Measurements from ENCODE around the gene ZMAT5. TPM values are rescaled to one million over a fixed set of nuclear protein-coding genes. Genes with fewer than 3 reads are reported as not detected.

The ZMAT5 gene
- polyA plus RNA-seq, 1 donor from 2014 or later = 49.8 TPM

DNA sequence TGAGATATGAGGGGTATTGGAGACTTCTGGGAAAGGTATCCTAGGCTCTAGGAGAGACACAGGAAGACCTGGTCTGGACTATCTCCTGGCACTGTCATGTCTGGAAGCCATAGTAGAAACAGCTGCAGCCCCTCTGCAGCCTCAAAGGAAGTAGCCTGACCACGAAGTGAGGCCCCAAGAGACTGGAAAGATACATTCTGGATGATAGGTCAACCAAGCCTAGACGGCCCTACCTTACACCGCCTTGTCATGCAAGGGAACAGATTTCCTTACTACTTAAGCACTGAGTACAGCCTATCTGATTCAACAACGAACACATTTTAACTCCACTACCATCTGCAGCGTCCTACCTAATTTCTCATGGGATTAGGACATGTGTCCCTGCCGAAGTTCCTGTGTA is 31.5 kb upstream of the ZMAT5 start:
- no peak overlapping the region for H3K27ac Mint-ChIP-seq
- no peaks in the 10 kb centered on the region for H3K27me3 Mint-ChIP-seq
- no peak overlapping the region for H3K4me3 Mint-ChIP-seq
- peaks cover 9 to 21% (median 18%) of the 10 kb centered on the region in 3 donors for H3K4me1 Mint-ChIP-seq
- H3K36me3 Mint-ChIP-seq = no peaks in the 10 kb centered on the region
- no peaks in the 10 kb centered on the region for H3K9me3 Mint-ChIP-seq

GRCh38 chr22:29797351-29797750 is 30.5 kb upstream of the ZMAT5 start:
- Mint-ChIP-seq H3K9me3 (no peaks in the 10 kb centered on the region), H3K27me3 (no peaks in the 10 kb centered on the region), H3K27ac (peak overlapping the region in 1 of 3 donors; percentile 19), H3K36me3 (no peaks in the 10 kb centered on the region), H3K4me3 (no peak overlapping the region), H3K4me1 (peaks cover 9 to 21% (median 18%) of the 10 kb centered on the region in 3 donors)

- peaks cover 9 to 21% (median 18%) of the 10 kb centered on the region in 3 donors for H3K4me1 Mint-ChIP-seq
These were observed 28.9 kb upstream of the ZMAT5 start for GRCh38 chr22:29795663-29796062.

GRCh38 chr22:29793396-29793795 is 26.6 kb upstream of the ZMAT5 start:
- H3K9me3 Mint-ChIP-seq = no peaks in the 10 kb centered on the region
- no peak overlapping the region for H3K27ac Mint-ChIP-seq
- peaks cover 6 to 14% (median 13%) of the 10 kb centered on the region in 3 donors for H3K4me1 Mint-ChIP-seq
- no peak overlapping the region for H3K4me3 Mint-ChIP-seq
- H3K27me3 Mint-ChIP-seq = no peaks in the 10 kb centered on the region
- H3K36me3 Mint-ChIP-seq = peaks cover 5% of the 10 kb centered on the region

More at GRCh38 chr22:29795663-29796062, 28.9 kb upstream of the ZMAT5 start:
- no peak overlapping the region for H3K27ac Mint-ChIP-seq
- H3K4me3 Mint-ChIP-seq = no peak overlapping the region
- no peaks in the 10 kb centered on the region for H3K36me3 Mint-ChIP-seq
- no peaks in the 10 kb centered on the region for H3K9me3 Mint-ChIP-seq
- no peaks in the 10 kb centered on the region for H3K27me3 Mint-ChIP-seq

DNA sequence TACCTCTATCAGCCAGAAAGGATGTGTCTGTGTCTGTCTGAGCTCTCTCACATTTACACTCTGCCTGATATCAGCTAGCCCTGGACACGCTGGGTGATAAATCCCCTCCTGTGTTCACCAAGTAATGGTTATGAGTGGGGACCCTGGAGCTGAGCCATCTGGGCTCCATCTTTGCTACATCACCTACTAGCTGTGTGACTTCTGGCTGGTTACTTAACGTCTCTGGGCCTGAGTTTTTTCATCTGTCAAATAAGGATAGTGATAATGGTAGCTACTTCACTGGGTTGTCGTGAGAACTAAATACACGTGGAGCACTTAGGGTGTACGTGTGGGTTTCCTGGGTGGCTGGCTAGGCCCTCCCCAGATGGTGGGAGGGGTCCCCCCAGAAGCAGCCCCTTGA is 23.3 kb upstream of the ZMAT5 start:
- no peaks in the 10 kb centered on the region for H3K27me3 Mint-ChIP-seq
- no peaks in the 10 kb centered on the region for H3K4me1 Mint-ChIP-seq
- no peak overlapping the region for H3K4me3 Mint-ChIP-seq
- H3K27ac Mint-ChIP-seq = peak overlapping the region in 1 of 3 donors; percentile 9
- no peaks in the 10 kb centered on the region for H3K9me3 Mint-ChIP-seq
- peaks cover 12% of the 10 kb centered on the region for H3K36me3 Mint-ChIP-seq

- no peaks in the 10 kb centered on the region for H3K27me3 Mint-ChIP-seq
- H3K4me1 Mint-ChIP-seq = peaks cover 4 to 6% (median 5%) of the 10 kb centered on the region in 3 donors
- no peak overlapping the region for H3K27ac Mint-ChIP-seq
- no peak overlapping the region for H3K4me3 Mint-ChIP-seq
- peaks cover 12% of the 10 kb centered on the region for H3K36me3 Mint-ChIP-seq
- no peaks in the 10 kb centered on the region for H3K9me3 Mint-ChIP-seq
These were observed 21.8 kb upstream of the ZMAT5 start for GRCh38 chr22:29788339-29789279.

GRCh38 chr22:29787371-29787980 is 20.7 kb upstream of the ZMAT5 start:
- Mint-ChIP-seq H3K27me3 (no peaks in the 10 kb centered on the region), H3K4me3 (no peak overlapping the region), H3K36me3 (peaks cover 12% of the 10 kb centered on the region), H3K27ac (no peak overlapping the region), H3K4me1 (peaks cover 4 to 6% (median 5%) of the 10 kb centered on the region in 3 donors), H3K9me3 (no peaks in the 10 kb centered on the region)

- Mint-ChIP-seq H3K36me3 (peaks cover 12% of the 10 kb centered on the region), H3K4me3 (no peak overlapping the region), H3K4me1 (peaks cover 4 to 6% (median 5%) of the 10 kb centered on the region in 3 donors)
These were observed 19.2 kb upstream of the ZMAT5 start for GRCh38 chr22:29786031-29786430.

GRCh38 chr22:29784451-29785361 is 17.9 kb upstream of the ZMAT5 start:
- Mint-ChIP-seq H3K27me3 (no peaks in the 10 kb centered on the region), H3K27ac (no peak overlapping the region), H3K4me3 (no peak overlapping the region), H3K9me3 (no peaks in the 10 kb centered on the region), H3K36me3 (peaks cover 10% of the 10 kb centered on the region), H3K4me1 (peaks cover 4 to 6% (median 5%) of the 10 kb centered on the region in 3 donors)

More at GRCh38 chr22:29786031-29786430, 19.2 kb upstream of the ZMAT5 start:
- H3K9me3 Mint-ChIP-seq = no peaks in the 10 kb centered on the region
- no peak overlapping the region for H3K27ac Mint-ChIP-seq
- H3K27me3 Mint-ChIP-seq = no peaks in the 10 kb centered on the region

- peaks cover 4 to 6% (median 5%) of the 10 kb centered on the region in 3 donors for H3K4me1 Mint-ChIP-seq
- no peaks in the 10 kb centered on the region for H3K27me3 Mint-ChIP-seq
- H3K27ac Mint-ChIP-seq = no peak overlapping the region
- no peaks in the 10 kb centered on the region for H3K9me3 Mint-ChIP-seq
- no peaks in the 10 kb centered on the region for H3K36me3 Mint-ChIP-seq
- no peak overlapping the region for H3K4me3 Mint-ChIP-seq
These were observed 15.4 kb upstream of the ZMAT5 start for GRCh38 chr22:29782061-29782845.

- Mint-ChIP-seq H3K4me1 (peaks cover 4 to 6% (median 5%) of the 10 kb centered on the region in 3 donors), H3K9me3 (no peaks in the 10 kb centered on the region), H3K4me3 (no peak overlapping the region), H3K27me3 (no peaks in the 10 kb centered on the region), H3K36me3 (no peaks in the 10 kb centered on the region), H3K27ac (no peak overlapping the region)
These were observed 14.2 kb upstream of the ZMAT5 start for GRCh38 chr22:29780748-29781676.

GRCh38 chr22:29780220-29780619 is 13.4 kb upstream of the ZMAT5 start:
- Mint-ChIP-seq H3K9me3 (no peaks in the 10 kb centered on the region), H3K4me1 (peaks cover 4 to 6% (median 5%) of the 10 kb centered on the region in 3 donors), H3K27ac (no peak overlapping the region), H3K4me3 (no peak overlapping the region), H3K36me3 (no peaks in the 10 kb centered on the region), H3K27me3 (no peaks in the 10 kb centered on the region)

- Mint-ChIP-seq H3K4me3 (no peak overlapping the region), H3K27me3 (no peaks in the 10 kb centered on the region), H3K9me3 (no peaks in the 10 kb centered on the region), H3K27ac (no peak overlapping the region), H3K4me1 (peaks cover 1 to 7% (median 2%) of the 10 kb centered on the region in 3 donors), H3K36me3 (peaks cover 7% of the 10 kb centered on the region)
These were observed 6.4 kb upstream of the ZMAT5 start for GRCh38 chr22:29773233-29773632.

Measured in IgD-negative memory B cell (primary cell).